Erythroblast (primary cell): Measurements from ENCODE around the gene SOX6.
"Not testable (repeated sequence)": the region's sequence is repeated elsewhere in the genome, so short reads cannot be mapped to it uniquely, and the experiment has no call there.

Experiments
- DNase-seq, 2 experiments: peaks; one replicate each; lab custom pipeline; 2025; lab: John Stamatoyannopoulos, UW
- GATA1 ChIP-seq: IDR thresholded peaks from 2 replicates; pipeline ENCODE4 v1.6.1; 2011; ENCODE audit warnings: low read depth, mild to moderate bottlenecking, control low read depth, low read length, moderate library complexity
- POLR2A ChIP-seq: IDR thresholded peaks from 2 replicates; pipeline ENCODE4 v1.6.1; 2011; ENCODE audit warnings: mild to moderate bottlenecking, low read length

The SOX6 gene

GRCh38 chr11:16080688-16081381 lies 275.5 kb downstream of the SOX6 start:
- DNase-seq: no peak
- TF ChIP-seq POLR2A (no peak), GATA1 (no peak)

- DNase-seq: no peak
- no peak for TF ChIP-seq POLR2A
- no peak for TF ChIP-seq GATA1
Measured at GRCh38 chr11:16078936-16079335, 277.4 kb downstream of the SOX6 start.

DNA sequence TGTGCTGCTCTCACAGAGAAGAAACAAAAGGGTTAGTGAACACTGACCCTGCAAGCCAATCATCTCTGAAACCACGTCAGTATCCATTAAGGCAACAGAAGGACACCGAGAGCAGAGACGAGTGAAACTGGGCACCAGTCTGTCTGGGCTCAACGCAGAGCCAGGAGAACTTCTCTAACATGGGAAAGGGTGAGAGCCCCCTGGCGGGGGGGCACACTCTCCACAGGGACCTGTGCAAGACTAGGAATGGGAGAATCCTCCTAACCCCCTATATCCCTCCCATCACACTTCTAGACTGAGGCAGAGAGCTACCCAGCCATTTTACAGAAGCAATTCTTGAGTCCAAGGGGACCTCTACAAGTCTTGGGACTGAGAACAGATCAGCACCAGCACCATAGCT lies 285.8 kb downstream of the SOX6 start:
- DNase-seq: no peak
- TF ChIP-seq GATA1 (no peak), POLR2A (no peak)

DNA sequence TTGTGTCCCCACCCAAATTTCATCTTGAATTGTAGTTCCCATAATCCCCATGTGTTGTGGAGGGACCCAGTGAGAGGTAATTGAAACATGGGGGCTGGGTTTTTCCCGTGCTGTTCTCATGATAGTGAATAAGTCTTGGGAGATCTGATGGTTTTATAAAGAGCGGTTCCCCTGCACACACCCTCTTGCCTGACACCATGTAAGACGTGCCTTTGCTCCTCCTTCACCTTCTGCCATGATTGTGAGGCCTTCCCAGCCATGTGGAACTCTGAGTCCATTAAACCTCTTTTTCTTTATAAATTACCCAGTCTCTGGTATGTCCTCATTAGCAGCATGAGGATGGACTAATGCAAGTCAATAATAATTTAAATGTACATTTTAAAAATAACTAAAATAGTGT lies 289.1 kb downstream of the SOX6 start:
- DNase-seq: not testable (repeated sequence)

DNA sequence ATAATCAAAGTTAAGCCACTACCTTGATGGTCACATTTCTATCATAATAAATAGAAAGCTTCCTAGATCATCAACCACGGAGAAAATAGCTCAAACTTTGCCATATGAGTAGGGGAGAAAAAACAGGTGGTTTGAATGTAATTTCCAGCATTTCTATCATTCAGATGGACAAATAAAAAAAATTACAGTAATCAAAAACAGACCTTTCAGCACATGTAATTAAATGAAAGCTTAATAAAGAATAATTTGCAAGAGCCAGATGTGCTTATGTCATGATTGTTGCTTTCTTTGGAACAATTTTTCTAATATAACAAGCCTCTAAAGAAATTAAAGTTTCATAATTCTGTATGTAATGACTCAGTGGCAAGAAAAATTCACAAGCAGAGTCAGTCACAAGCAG lies 297.0 kb downstream of the SOX6 start:
- TF ChIP-seq GATA1 (no peak), POLR2A (no peak)
- DNase-seq: no peak

DNA sequence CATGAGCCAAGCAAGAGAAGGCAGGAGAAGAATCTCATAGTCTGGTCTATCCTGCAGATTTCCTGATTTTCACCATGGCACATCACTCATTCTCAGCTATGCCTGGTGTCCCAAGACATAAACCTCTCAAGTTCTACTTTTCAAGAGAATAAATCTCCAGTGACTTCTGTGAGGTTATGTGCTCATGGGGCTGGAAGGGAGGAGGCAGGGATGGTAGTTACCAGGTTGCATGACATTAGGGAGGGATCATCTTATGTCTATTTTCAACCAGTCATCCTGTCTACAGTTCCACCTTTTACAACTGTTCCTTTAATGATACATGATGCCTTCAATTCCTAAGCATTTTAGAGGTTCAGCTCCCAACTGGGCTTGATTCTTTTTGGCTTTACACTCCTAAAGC lies 297.7 kb downstream of the SOX6 start:
- no peak for DNase-seq
- no peak for TF ChIP-seq GATA1
- TF ChIP-seq POLR2A: no peak

DNA sequence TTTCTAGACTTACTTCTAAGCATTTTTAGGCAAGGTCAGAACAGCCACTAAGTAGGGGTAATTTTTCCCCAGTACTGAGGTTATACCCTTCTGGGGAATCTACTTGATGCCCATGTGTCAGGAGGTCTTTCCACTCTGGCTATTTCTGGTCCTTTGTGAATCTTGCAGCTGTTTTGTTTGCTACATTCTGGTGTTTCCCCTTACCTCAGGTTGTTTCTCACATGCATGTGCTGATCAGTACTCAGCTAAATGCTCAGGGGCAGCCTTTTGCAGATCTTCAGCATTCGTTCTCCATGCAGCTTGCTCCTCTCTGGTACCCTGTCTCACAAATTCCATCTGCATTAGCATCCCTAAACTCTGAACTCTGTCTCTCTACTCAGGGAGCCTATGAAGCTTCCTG lies 303.6 kb downstream of the SOX6 start:
- no peak for DNase-seq
- TF ChIP-seq POLR2A (no peak), GATA1 (no peak)

DNA sequence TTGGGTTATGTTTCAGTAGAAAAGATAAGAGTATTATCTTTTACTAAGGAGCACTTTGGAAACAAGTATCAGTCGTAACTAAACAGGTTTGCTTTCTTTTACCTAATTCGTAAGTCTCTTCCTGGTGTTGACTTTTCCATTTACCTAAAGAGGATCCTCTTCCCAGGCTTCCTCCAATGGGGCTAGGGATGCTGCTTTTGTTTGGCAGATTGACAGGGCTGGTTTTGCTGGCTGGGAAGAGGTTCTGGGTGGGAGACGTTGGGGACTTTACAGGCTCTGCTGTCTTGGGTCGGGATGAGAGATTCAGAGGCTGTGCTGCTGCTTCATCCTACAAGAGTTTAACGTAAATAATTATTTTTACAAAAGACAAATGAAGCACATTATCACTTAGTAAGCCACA lies 306.7 kb downstream of the SOX6 start:
- TF ChIP-seq GATA1: no peak
- no peak for TF ChIP-seq POLR2A
- no peak for DNase-seq

DNA sequence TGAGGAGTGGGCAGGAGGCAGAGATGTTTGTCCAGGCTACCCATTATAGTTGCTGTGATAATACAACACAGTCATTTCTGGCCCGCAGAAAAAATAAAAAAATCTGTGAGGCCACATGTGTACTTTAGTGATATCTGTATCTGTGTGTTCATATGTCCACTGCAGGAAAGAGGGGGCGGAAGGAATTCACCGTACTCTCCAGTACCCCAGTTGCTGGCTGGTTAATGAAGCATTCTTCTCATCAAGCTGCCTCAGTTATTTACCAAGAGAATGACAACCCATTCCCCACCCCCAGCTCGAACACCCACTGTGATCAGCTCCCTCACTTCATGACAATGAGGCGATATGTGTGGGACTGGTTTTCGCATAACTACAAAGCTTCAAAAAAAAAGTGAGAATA lies 309.3 kb downstream of the SOX6 start:
- peak in 1 of 2 experiments; percentile 10 for DNase-seq
- TF ChIP-seq POLR2A (no peak), GATA1 (no peak)

- DNase-seq: no peak
- TF ChIP-seq GATA1: no peak
- TF ChIP-seq POLR2A: no peak
Measured at GRCh38 chr11:16043617-16044016, 312.7 kb downstream of the SOX6 start.

DNA sequence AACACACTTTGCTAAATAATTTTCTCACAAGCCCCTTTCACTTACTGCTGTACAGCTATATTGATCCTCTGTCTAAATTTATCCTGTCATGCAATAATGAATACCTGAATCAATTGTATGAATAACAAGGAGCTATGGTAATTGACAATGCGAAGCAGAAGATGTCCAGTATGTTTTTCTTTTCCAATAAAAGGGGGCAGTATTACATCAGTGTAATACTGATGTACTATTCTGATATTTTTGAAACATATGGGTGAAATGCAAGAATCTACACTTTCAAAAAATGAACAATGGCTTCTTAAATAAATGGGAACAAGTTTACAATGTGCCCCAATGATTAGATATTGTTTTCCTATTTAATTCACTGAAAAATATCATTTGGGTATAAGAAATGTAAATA lies 315.1 kb downstream of the SOX6 start:
- no peak for DNase-seq
- TF ChIP-seq GATA1: no peak
- no peak for TF ChIP-seq POLR2A

DNA sequence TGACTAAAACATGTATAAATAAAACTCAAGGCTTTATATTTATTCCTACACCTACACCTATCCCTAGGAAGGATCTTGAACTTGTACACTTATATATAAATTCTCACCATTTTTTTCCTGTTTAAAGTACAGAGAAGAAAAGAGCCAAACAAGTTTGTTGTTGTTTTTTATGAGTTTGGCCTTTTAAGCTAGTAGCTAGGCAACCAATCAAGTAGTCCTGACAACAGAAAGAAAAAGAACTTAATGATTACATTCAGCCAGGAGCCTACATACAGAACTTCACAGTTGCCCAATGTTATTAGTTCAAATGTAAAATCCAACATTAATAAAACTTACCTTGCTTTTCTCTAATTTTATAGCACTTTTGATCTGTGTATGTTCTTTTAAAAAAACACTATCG lies 316.2 kb downstream of the SOX6 start:
- TF ChIP-seq GATA1 (no peak), POLR2A (no peak)
- DNase-seq: no peak

GRCh38 chr11:16037179-16037578 lies 319.2 kb downstream of the SOX6 start:
- no peak for TF ChIP-seq POLR2A
- TF ChIP-seq GATA1: no peak
- DNase-seq: no peak

GRCh38 chr11:16036218-16036617 lies 320.1 kb downstream of the SOX6 start:
- TF ChIP-seq POLR2A (no peak), GATA1 (no peak)
- no peak for DNase-seq

GRCh38 chr11:16034074-16034473 lies 322.3 kb downstream of the SOX6 start:
- no peak for TF ChIP-seq GATA1
- no peak for TF ChIP-seq POLR2A
- no peak for DNase-seq
